Activated naive CD4-positive, alpha-beta T cell treated with anti-CD3 and anti-CD28 coated beads, Interleukin-2, amount 50 U/mL, for 72 hours (primary cell): ENCODE results near the gene POLR3E. TPM values are rescaled to one million over a fixed set of nuclear protein-coding genes. Genes with fewer than 3 reads are reported as not detected.
A peak's percentile ranks its signal among the peaks of the same experiment; 100 is the strongest.
"Not testable (repeated sequence)": the region's sequence is repeated elsewhere in the genome, so short reads cannot be mapped to it uniquely, and the experiment has no call there.

Source experiments
- ATAC-seq, 2 donors: fragments of 150-1000 bp; cut with Tn5 transposase; 2 replicates each; pipeline ENCODE4 v1.10.0; 2021; ENCODE audit warnings: mild to moderate bottlenecking in 2 of 2, moderate library complexity in 2 of 2
- DNase-seq, 2 donors: peaks; one replicate each; pipeline ENCODE4 v3.0.0; 2021 to 2022; ENCODE audit warnings: low spot score in 2 of 2
- H3K27ac Mint-ChIP-seq, 2 donors: one replicate each; pipeline ENCODE4 v1.8.0; 2022; ENCODE audit warnings: mild to moderate bottlenecking in 2 of 2, mixed read lengths in 2 of 2
- H3K36me3 Mint-ChIP-seq, 2 donors: one replicate each; pipeline ENCODE4 v1.8.0; 2022; ENCODE audit warnings: mixed read lengths in 2 of 2
- H3K9me3 Mint-ChIP-seq, 2 donors: one replicate each; pipeline ENCODE4 v1.8.0; 2022; ENCODE audit warnings: mixed read lengths in 2 of 2
- total RNA-seq, 2 donors: library from RNA; stranded (reverse); gene quantifications; one replicate each; pipeline ENCODE4 v1.2.3, GENCODE V29; 2022

The POLR3E gene
- total RNA-seq, 2 donors from 2014 or later = 50.3 to 75.4 TPM

GRCh38 chr16:22358000-22358399, 60.8 kb downstream of the POLR3E start:
- H3K36me3 Mint-ChIP-seq = peaks cover 0 to 39% of the 10 kb centered on the region in 2 donors
- H3K27ac Mint-ChIP-seq = peak overlapping the region; percentile 81 to 96
- peak in 1 of 2 donors; percentile 44 for ATAC-seq
- no peaks in the 10 kb centered on the region for H3K9me3 Mint-ChIP-seq
- DNase-seq = no peak

GRCh38 chr16:22359679-22360078, 62.5 kb downstream of the POLR3E start:
- Mint-ChIP-seq H3K9me3 (no peaks in the 10 kb centered on the region), H3K27ac (peak overlapping the region in 1 of 2 donors; percentile 2), H3K36me3 (peaks cover 0 to 52% of the 10 kb centered on the region in 2 donors)
- ATAC-seq (no peak), DNase-seq (no peak)

GRCh38 chr16:22360963-22361659, 63.9 kb downstream of the POLR3E start:
- peak in 1 of 2 donors; percentile 48 for ATAC-seq
- H3K27ac Mint-ChIP-seq = peak overlapping the region; percentile 27 to 65
- peaks cover 0 to 57% of the 10 kb centered on the region in 2 donors for H3K36me3 Mint-ChIP-seq
- H3K9me3 Mint-ChIP-seq = peaks cover 0 to 2% of the 10 kb centered on the region in 2 donors
- no peak for DNase-seq

- Mint-ChIP-seq H3K27ac (no peak overlapping the region), H3K36me3 (peaks cover 0 to 56% of the 10 kb centered on the region in 2 donors), H3K9me3 (peaks cover 0 to 9% of the 10 kb centered on the region in 2 donors)
- DNase-seq (no peak), ATAC-seq (no peak)
Measured at GRCh38 chr16:22364241-22364640, 67.0 kb downstream of the POLR3E start.

GRCh38 chr16:22366371-22366770, 69.2 kb downstream of the POLR3E start:
- Mint-ChIP-seq H3K36me3 (peaks cover 0 to 49% of the 10 kb centered on the region in 2 donors), H3K9me3 (peaks cover 0 to 9% of the 10 kb centered on the region in 2 donors), H3K27ac (peak overlapping the region in 1 of 2 donors; percentile 78)
- DNase-seq (no peak), ATAC-seq (no peak)

- Mint-ChIP-seq H3K36me3 (peaks cover 0 to 47% of the 10 kb centered on the region in 2 donors), H3K9me3 (peaks cover 0 to 9% of the 10 kb centered on the region in 2 donors), H3K27ac (no peak overlapping the region)
- no peak for ATAC-seq
- no peak for DNase-seq
Measured at GRCh38 chr16:22366889-22367288, 69.7 kb downstream of the POLR3E start.

GRCh38 chr16:22368200-22368826, 71.1 kb downstream of the POLR3E start:
- peaks cover 2 to 35% of the 10 kb centered on the region in 2 donors for H3K36me3 Mint-ChIP-seq
- DNase-seq, H3K9me3 Mint-ChIP-seq: not testable (repeated sequence)
- ATAC-seq = peak in 1 of 2 donors; percentile 19
- H3K27ac Mint-ChIP-seq = peak overlapping the region; percentile 25 to 68

- Mint-ChIP-seq H3K27ac (peak overlapping the region; percentile 25 to 36), H3K9me3 (peaks cover 0 to 9% of the 10 kb centered on the region in 2 donors), H3K36me3 (peaks cover 7 to 31% of the 10 kb centered on the region in 2 donors)
- DNase-seq (no peak), ATAC-seq (no peak)
Measured at GRCh38 chr16:22369221-22369811, 72.1 kb downstream of the POLR3E start.

GRCh38 chr16:22370038-22370820, 73.0 kb downstream of the POLR3E start:
- Mint-ChIP-seq H3K9me3 (peaks cover 0 to 9% of the 10 kb centered on the region in 2 donors), H3K36me3 (peaks cover 7 to 24% of the 10 kb centered on the region in 2 donors)

GRCh38 chr16:22372882-22373661, 75.9 kb downstream of the POLR3E start:
- H3K36me3 Mint-ChIP-seq = peaks cover 7% of the 10 kb centered on the region in 2 donors
- ATAC-seq = peak in 1 of 2 donors; percentile 11
- DNase-seq = peak in 1 of 2 donors; percentile 20

More at GRCh38 chr16:22370038-22370820, 73.0 kb downstream of the POLR3E start:
- no peak overlapping the region for H3K27ac Mint-ChIP-seq
- DNase-seq = no peak
- no peak for ATAC-seq

GRCh38 chr16:22373662-22374310, 76.6 kb downstream of the POLR3E start:
- Mint-ChIP-seq H3K36me3 (peaks cover 7% of the 10 kb centered on the region in 2 donors), H3K9me3 (no peaks in the 10 kb centered on the region), H3K27ac (peak overlapping the region; percentile 96 to 97)
- ATAC-seq (peak; percentile 10 to 11), DNase-seq (peak; percentile 46 to 61)

More at GRCh38 chr16:22372882-22373661, 75.9 kb downstream of the POLR3E start:
- peak overlapping the region; percentile 96 to 97 for H3K27ac Mint-ChIP-seq
- H3K9me3 Mint-ChIP-seq = no peaks in the 10 kb centered on the region

GRCh38 chr16:22374311-22375116, 77.3 kb downstream of the POLR3E start, which contains the start of gene CDR2:
TSS of gene CDR2 (minus strand) at chr16:22374619. CDS start at chr16:22374309, 310 bp downstream.
- Mint-ChIP-seq H3K9me3 (no peaks in the 10 kb centered on the region), H3K27ac (peak within 1 kb of the TSS; percentile 96 to 97), H3K36me3 (peaks cover 7% of the 10 kb centered on the region in 2 donors)
- ATAC-seq (peak; percentile 93), DNase-seq (peak; percentile 97 to 99)

GRCh38 chr16:22375117-22375962, 78.1 kb downstream of the POLR3E start:
- no peak for DNase-seq
- Mint-ChIP-seq H3K27ac (peak overlapping the region; percentile 13 to 97), H3K9me3 (no peaks in the 10 kb centered on the region), H3K36me3 (peaks cover 7% of the 10 kb centered on the region in 2 donors)
- no peak for ATAC-seq
